Testis (tissue), 2 donors: ENCODE results near the gene BCORL1.

Experiments
- POLR2A ChIP-seq: fragments of 450-650 bp; IDR thresholded peaks from one replicate; pipeline ENCODE4 v1.6.1; 2017; ENCODE audit warnings: antibody characterized with exemption, mild to moderate bottlenecking, moderate library complexity
- TF ChIP-seq, protein P1 (sequence below), 3 experiments: fragments of 450-650 bp in 2 of 3; fragments of 200-600 bp in 1 of 3; sonication (generic) in 1 of 3; IDR thresholded peaks; one replicate each; pipeline ENCODE4 v1.5.1; 2016 to 2019; ENCODE audit warnings: antibody characterized with exemption in 3 of 3, mild to moderate bottlenecking in 2 of 3, moderate library complexity in 1 of 3

DNA sequence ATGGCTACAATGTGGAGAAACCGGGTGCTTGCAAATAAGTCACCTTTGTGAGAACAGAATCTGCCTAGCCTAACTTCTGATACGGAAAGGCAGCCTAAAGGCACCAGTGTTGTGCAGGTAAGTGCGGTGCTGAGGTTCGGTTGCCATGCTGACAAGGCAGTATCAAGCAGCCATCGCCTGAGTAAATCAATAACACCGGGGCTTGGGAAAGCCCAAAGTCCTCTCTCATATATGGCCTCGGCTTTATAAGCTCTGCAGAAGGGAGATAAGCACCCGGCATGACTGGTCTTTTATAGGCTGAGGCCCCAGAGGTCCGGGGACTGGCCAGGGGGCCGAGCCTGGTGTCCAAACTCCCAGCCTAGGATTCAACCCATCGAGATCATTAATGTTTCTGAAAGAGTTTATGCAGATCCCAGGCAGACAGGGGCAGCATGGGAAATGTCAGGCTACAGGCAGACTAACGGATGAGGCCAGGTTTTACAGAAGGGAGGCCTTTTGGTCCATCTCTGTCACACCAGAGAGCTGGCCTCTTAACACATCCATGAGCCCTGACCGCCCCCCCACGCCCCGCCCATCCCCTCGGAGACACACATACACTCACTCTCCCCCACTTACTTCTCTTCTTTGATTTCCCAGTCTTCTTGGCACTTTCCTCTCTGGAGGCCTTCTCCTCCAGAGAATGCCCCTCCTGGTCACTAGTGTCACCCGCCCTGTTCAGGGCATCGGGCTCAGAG is 89.3 kb downstream of the BCORL1 start:
- TF ChIP-seq, protein P1, sequence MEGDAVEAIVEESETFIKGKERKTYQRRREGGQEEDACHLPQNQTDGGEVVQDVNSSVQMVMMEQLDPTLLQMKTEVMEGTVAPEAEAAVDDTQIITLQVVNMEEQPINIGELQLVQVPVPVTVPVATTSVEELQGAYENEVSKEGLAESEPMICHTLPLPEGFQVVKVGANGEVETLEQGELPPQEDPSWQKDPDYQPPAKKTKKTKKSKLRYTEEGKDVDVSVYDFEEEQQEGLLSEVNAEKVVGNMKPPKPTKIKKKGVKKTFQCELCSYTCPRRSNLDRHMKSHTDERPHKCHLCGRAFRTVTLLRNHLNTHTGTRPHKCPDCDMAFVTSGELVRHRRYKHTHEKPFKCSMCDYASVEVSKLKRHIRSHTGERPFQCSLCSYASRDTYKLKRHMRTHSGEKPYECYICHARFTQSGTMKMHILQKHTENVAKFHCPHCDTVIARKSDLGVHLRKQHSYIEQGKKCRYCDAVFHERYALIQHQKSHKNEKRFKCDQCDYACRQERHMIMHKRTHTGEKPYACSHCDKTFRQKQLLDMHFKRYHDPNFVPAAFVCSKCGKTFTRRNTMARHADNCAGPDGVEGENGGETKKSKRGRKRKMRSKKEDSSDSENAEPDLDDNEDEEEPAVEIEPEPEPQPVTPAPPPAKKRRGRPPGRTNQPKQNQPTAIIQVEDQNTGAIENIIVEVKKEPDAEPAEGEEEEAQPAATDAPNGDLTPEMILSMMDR (IDR thresholded peaks at IDR 0.05), result no peak
- TF ChIP-seq POLR2A, result no peak
